K562 (cell line): Measurements from ENCODE around the gene PI4K2B. TPM values are rescaled to one million over a fixed set of nuclear protein-coding genes. Genes with fewer than 3 reads are reported as not detected.

Source experiments
- ATAC-seq: fragments of 200-7000 bp; cut with Tn5 transposase; 3 replicates; pipeline ENCODE4 v1.9.1; 2020; ENCODE audit warnings: moderate library complexity
- BruUV-seq: library from RNA; stranded (reverse); fragments of 400-500 nt; replicated peaks from 2 replicates; lab custom pipeline; 2021; lab: Mats Ljungman, UMichigan
- CTCF ChIA-PET: fragments of 300-600 bp; formaldehyde crosslinking; extraction: SDS; loops from one replicate; lab custom pipeline; 2021; ENCODE audit warnings: low intra/inter-chr PET ratio; lab: Yijun Ruan, JAX
- POLR2A ChIA-PET: fragments of 300-600, 350-650 bp; sonication (Branson Sonifier 250); formaldehyde crosslinking; extraction: SDS; loops from one replicate; lab custom pipeline; 2021; ENCODE audit warnings: antibody characterized with exemption, inconsistent platforms; lab: Yijun Ruan, JAX
- DNase-seq, 4 experiments: peaks; one replicate each; pipeline versions ENCODE4 v3.0.0 to v3.0.0-alpha.2; 2011 to 2018; ENCODE audit warnings: low spot score in 3 of 4, mixed read lengths in 3 of 4; ENCODE audit errors: extremely low read depth in 1 of 4
- FAIRE-seq: peaks from 2 replicates; lab custom pipeline; 2011; peaks lifted over from hg19 to GRCh38; lab: Jason Lieb, UNC
- H2AFZ ChIP-seq: 2 replicates; pipeline ENCODE4 v1.6.0; 2011; ENCODE audit warnings: low read depth, low read length, control low read depth, inconsistent platforms
- H3K27ac ChIP-seq: fragments of 200-600 bp; 3 replicates; pipeline ENCODE4 v1.8.0; 2011; ENCODE audit warnings: low read depth, mild to moderate bottlenecking, control low read depth, inconsistent platforms, low read length, moderate library complexity, mixed read lengths; ENCODE audit errors: extremely low read depth
- H3K27me3 ChIP-seq, 2 experiments: fragments of 300-600 bp in 1 of 2; 2 replicates in 1 of 2; 3 replicates in 1 of 2; pipeline versions ENCODE4 v1.6.0 to v1.8.0; 2011; ENCODE audit warnings: inconsistent platforms in 2 of 2, low read length in 2 of 2, mild to moderate bottlenecking in 1 of 2, mixed read lengths in 1 of 2, moderate library complexity in 1 of 2; ENCODE audit not compliant: control insufficient read depth in 2 of 2, insufficient read depth in 2 of 2
- H3K36me3 ChIP-seq: fragments of 300-600 bp; 3 replicates; pipeline ENCODE4 v1.8.0; 2011; ENCODE audit warnings: mild to moderate bottlenecking, low read length, inconsistent platforms; ENCODE audit not compliant: control insufficient read depth, insufficient read depth
- H3K4me1 ChIP-seq, 2 experiments: fragments of 200-600 bp in 1 of 2; replicated peaks in 1 of 2; 2 replicates in 1 of 2; 3 replicates in 1 of 2; pipeline versions ENCODE4 v1.5.1 to v1.8.0; 2011; ENCODE audit warnings: inconsistent platforms in 2 of 2, low read length in 2 of 2, mild to moderate bottlenecking in 1 of 2, mixed read lengths in 1 of 2, moderate library complexity in 1 of 2; ENCODE audit not compliant: control insufficient read depth in 2 of 2, insufficient read depth in 2 of 2
- H3K4me2 ChIP-seq: 2 replicates; pipeline ENCODE4 v1.6.1; 2011; ENCODE audit warnings: low read length, control low read depth, inconsistent platforms, mixed read lengths; ENCODE audit not compliant: insufficient read depth
- H3K4me3 ChIP-seq: fragments of 200-600 bp; sonication (generic), shearing (Covaris generic); 2 replicates; pipeline ENCODE4 v1.5.1; 2016; ENCODE audit warnings: control low read depth, inconsistent platforms
- H3K79me2 ChIP-seq: fragments of 200-600 bp; 3 replicates; pipeline ENCODE4 v1.8.0; 2011; ENCODE audit warnings: low read length, inconsistent platforms; ENCODE audit not compliant: control insufficient read depth, insufficient read depth
- H3K9ac ChIP-seq, 2 experiments: 2 replicates each; pipeline versions ENCODE4 v1.6.0 to v1.6.1; 2011; ENCODE audit warnings: low read depth in 2 of 2, low read length in 2 of 2, control low read depth in 1 of 2, inconsistent platforms in 1 of 2, mild to moderate bottlenecking in 1 of 2, mixed read lengths in 1 of 2; ENCODE audit not compliant: insufficient read depth in 1 of 2
- H3K9me1 ChIP-seq: one replicate; pipeline ENCODE4 v1.6.0; 2011; ENCODE audit warnings: inconsistent platforms, mild to moderate bottlenecking, low read length, moderate library complexity; ENCODE audit not compliant: control insufficient read depth, insufficient read depth
- H3K9me3 ChIP-seq: replicated peaks from 2 replicates; pipeline ENCODE4 v1.5.1; 2011; ENCODE audit warnings: low read depth, low read length, inconsistent platforms; ENCODE audit not compliant: control insufficient read depth, insufficient read depth
- H4K20me1 ChIP-seq: replicated peaks from 2 replicates; pipeline ENCODE4 v1.6.1; 2011; ENCODE audit warnings: low read length, inconsistent platforms, mixed read lengths; ENCODE audit not compliant: control insufficient read depth, insufficient read depth
- DNMT1 ChIP-seq: fragments of 450-650 bp; IDR thresholded peaks from 2 replicates; pipeline ENCODE4 v1.6.1; 2016; ENCODE audit warnings: antibody characterized with exemption, mild to moderate bottlenecking
- KDM1A ChIP-seq, 2 experiments: fragments of 450-650 bp; IDR thresholded peaks; 2 replicates each; pipeline ENCODE4 v1.6.1; 2016; ENCODE audit warnings: mild to moderate bottlenecking in 2 of 2
- MIER1 ChIP-seq: fragments of 450-650 bp; IDR thresholded peaks from 2 replicates; pipeline ENCODE4 v1.6.1; 2016; ENCODE audit warnings: antibody characterized with exemption, mild to moderate bottlenecking, low read depth
- PHB2 ChIP-seq: fragments of 450-650 bp; IDR thresholded peaks from 2 replicates; pipeline ENCODE4 v1.6.1; 2017; ENCODE audit warnings: low read depth
- SIX5 ChIP-seq, 2 experiments: IDR thresholded peaks; 2 replicates each; pipeline ENCODE4 v1.6.1; 2011; ENCODE audit warnings: low read length in 2 of 2, borderline replicate concordance in 1 of 2, low read depth in 1 of 2, mild to moderate bottlenecking in 1 of 2, moderate library complexity in 1 of 2; ENCODE audit not compliant: insufficient read depth in 1 of 2
- TBL1XR1 ChIP-seq, 2 experiments: IDR thresholded peaks; 2 replicates each; pipeline ENCODE4 v1.6.1; 2012; ENCODE audit warnings: improper control_type of control experiment in 2 of 2, low read length in 2 of 2, mild to moderate bottlenecking in 1 of 2
- TEAD1 ChIP-seq, 2 experiments: fragments of 450-650 bp in 1 of 2; sonication (generic) in 1 of 2; formaldehyde crosslinking; IDR thresholded peaks; 2 replicates each; pipeline versions ENCODE4 v1.4.0 to v1.8.0; 2020 to 2022; ENCODE audit warnings: mild to moderate bottlenecking in 2 of 2, missing genetic modification reagents in 1 of 2
- ZNF384 ChIP-seq: IDR thresholded peaks from 2 replicates; pipeline ENCODE4 v1.6.1; 2012; ENCODE audit warnings: low read depth, low read length, improper control_type of control experiment
- ZNF518B ChIP-seq: fragments of 250-450 bp; sonication (Bioruptor Pico); IDR thresholded peaks from 2 replicates; pipeline ENCODE4 v1.5.0; 2021; ENCODE audit warnings: mild to moderate bottlenecking, moderate library complexity
- WGBS: fragments of 100-300 bp; shearing (Covaris generic); methylation state at CpG from one replicate; pipeline ENCODE4 v1.1.6; 2016; ENCODE audit warnings: low coverage, mixed read lengths; ENCODE audit not compliant: insufficient coverage; ENCODE audit errors: missing lambda C conversion rate; 5-methylcytosine and 5-hydroxymethylcytosine counted together
- in situ Hi-C: fragments of 300-500 bp; cut with MboI; formaldehyde crosslinking; loops from 4 replicates; pipeline ENCODE4 v1.15.0; 2018; ENCODE audit warnings: inconsistent platforms, mixed read lengths
- intact Hi-C: fragments of 100-400 bp; cut with micrococcal nuclease; formaldehyde crosslinking; loops from 2 replicates; pipeline ENCODE4 v1.14.2; 2022
- polyA plus RNA-seq, 8 experiments: library from polyadenylated mRNA; depleted of rRNA in 4 of 8; stranded (reverse) in 5 of 8; unstranded in 3 of 8; fragments of >200 nt; fragmentation: Nextera tagmentation in 2 of 8; fragmentation: Illumina TruSeq in 1 of 8; extraction: Ambion mirVana in 2 of 8; extraction: Trizol in 1 of 8; gene quantifications; 2 replicates each; pipeline versions ENCODE4 v1.2.1 to v1.2.3, GENCODE V29; 2011 to 2014; ENCODE audit warnings: inconsistent platforms in 1 of 8, missing spikeins in 1 of 8
- total RNA-seq, 7 experiments: library from RNA; depleted of rRNA in 6 of 7; stranded (reverse); fragments of >200 nt in 6 of 7; fragmentation: Illumina TruSeq in 2 of 7; extraction: Trizol in 2 of 7; gene quantifications; 2 replicates each; pipeline versions ENCODE4 v1.2.1 to v1.2.3, GENCODE V29; 2011 to 2021; ENCODE audit warnings: low replicate concordance in 1 of 7

Gene PI4K2B
- total and polyA plus RNA-seq, 9 of the 15 experiments (the other 6 are each of a cell fraction or from before 2014, with no cell fraction given), result 4.5 to 21.4 (median 16.5) TPM

- peaks cover 0 to 11% of the 10 kb centered on the region in 2 experiments; a peak in 3 of 5 replicates for H3K4me1 ChIP-seq
- H3K79me2 ChIP-seq, result peaks cover 26% of the 10 kb centered on the region
- no peak overlapping the region for H3K4me2 ChIP-seq
- 75% methylated on average over 9 of the region's 9 CpGs for WGBS
- H3K9me3 ChIP-seq, result no peaks in the 10 kb centered on the region
- no peak for TF ChIP-seq TEAD1 (CRISPR knock-in tag; IDR thresholded peaks at IDR 0.05)
- TF ChIP-seq TBL1XR1 (IDR thresholded peaks at IDR 0.05; ENCODE audit: low read length in 2 of 2), result no peak
- no peak for TF ChIP-seq PHB2
- no peak for TF ChIP-seq ZNF518B (CRISPR knock-in tag)
- no peak for TF ChIP-seq DNMT1
- TF ChIP-seq ZNF384, result no peak
- no peak for TF ChIP-seq SIX5 (IDR thresholded peaks at IDR 0.05; ENCODE audit: borderline replicate concordance in 1 of 2, insufficient read depth in 1 of 2, low read depth in 1 of 2, low read length in 2 of 2)
- no peak for TF ChIP-seq KDM1A (IDR thresholded peaks at IDR 0.05)
- no peak for TF ChIP-seq MIER1
- BruUV-seq, result no TSS peak
- DNase-seq, result no peak
- intact Hi-C loops (no loop called here), in situ Hi-C loops (no loop called here)
- H3K4me3 ChIP-seq, result no peak overlapping the region
- no peak for ATAC-seq
- H3K27me3 ChIP-seq, result no peaks in the 10 kb centered on the region
- no peak for FAIRE-seq
- peaks cover 24% of the 10 kb centered on the region; the same call in 2 of the 3 replicates for H3K36me3 ChIP-seq
- ChIA-PET POLR2A (no interaction called here), CTCF (no interaction called here)
- no peak overlapping the region for H3K27ac ChIP-seq
- H3K9me1 ChIP-seq, result no peaks in the 10 kb centered on the region
- H2AFZ ChIP-seq, result no peak overlapping the region
- no peaks in the 10 kb centered on the region for H4K20me1 ChIP-seq
- no peak overlapping the region for H3K9ac ChIP-seq
These were observed 18.6 kb downstream of the PI4K2B start for GRCh38 chr4:25252230-25253070.
